Panc1 (cell line): ENCODE measurements around the gene KDM2B.

Experiments used
- POLR2AphosphoS5 ChIP-seq: IDR thresholded peaks from 2 replicates; pipeline ENCODE4 v1.6.1; 2012; ENCODE audit warnings: mild to moderate bottlenecking, low read depth, low read length, moderate library complexity
- TCF7L2 ChIP-seq: IDR thresholded peaks from 2 replicates; pipeline ENCODE4 v1.6.1; 2011; ENCODE audit warnings: mild to moderate bottlenecking, low read depth, low read length, inconsistent platforms
- TF ChIP-seq, protein P1 (sequence below): fragments of 450-650 bp; IDR thresholded peaks from 2 replicates; pipeline ENCODE4 v1.5.1; 2017; ENCODE audit warnings: mild to moderate bottlenecking
- TF ChIP-seq, protein P2 (sequence below), 2 experiments: IDR thresholded peaks; 2 replicates each; pipeline ENCODE4 v1.6.1; 2011 to 2012; ENCODE audit warnings: low read depth in 2 of 2, control low read depth in 1 of 2, low read length in 1 of 2, mild to moderate bottlenecking in 1 of 2, moderate library complexity in 1 of 2; ENCODE audit not compliant: insufficient read depth in 1 of 2

DNA sequence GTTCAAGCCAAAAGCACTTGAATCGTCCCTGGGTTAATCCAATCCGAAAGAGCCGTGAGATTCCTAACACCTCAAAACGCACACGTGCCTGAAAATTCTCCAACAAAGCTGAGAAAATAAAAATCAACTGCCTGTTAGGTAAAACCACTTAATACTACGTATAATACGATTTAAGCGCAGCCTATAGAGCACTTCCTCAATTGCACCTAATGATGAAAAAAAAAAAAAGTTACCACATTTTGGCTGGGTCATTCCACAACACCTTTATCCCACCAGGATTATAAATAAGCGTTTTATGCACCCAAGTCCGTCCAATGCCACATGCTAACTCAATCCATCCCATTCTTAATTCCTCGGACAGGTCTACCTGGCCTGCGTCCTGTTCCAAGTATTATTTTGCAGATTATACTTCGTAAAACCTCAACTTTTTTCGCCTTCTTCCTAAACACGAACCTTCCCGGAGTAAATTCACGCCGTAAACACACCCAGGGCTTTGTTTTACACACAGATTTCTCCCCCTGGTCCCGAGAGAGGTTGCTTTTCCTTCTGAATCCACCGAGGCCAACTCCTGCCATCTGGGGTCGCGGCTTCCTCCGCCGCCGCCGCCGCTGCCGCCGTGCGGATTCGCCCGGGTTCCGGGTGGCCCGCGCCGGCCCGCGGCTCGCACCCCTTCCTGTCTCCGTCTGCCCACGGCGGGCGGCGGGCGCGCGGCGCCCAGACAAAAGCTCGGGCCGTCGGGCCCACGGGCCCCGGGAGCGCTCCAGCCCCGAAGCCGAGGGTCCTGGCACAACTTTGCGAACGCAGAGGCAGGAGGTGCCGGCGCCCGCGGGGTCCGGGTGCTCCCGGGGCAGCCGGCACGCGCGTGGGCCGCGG is 114.7 kb downstream of the KDM2B start:
- TF ChIP-seq, protein P1, sequence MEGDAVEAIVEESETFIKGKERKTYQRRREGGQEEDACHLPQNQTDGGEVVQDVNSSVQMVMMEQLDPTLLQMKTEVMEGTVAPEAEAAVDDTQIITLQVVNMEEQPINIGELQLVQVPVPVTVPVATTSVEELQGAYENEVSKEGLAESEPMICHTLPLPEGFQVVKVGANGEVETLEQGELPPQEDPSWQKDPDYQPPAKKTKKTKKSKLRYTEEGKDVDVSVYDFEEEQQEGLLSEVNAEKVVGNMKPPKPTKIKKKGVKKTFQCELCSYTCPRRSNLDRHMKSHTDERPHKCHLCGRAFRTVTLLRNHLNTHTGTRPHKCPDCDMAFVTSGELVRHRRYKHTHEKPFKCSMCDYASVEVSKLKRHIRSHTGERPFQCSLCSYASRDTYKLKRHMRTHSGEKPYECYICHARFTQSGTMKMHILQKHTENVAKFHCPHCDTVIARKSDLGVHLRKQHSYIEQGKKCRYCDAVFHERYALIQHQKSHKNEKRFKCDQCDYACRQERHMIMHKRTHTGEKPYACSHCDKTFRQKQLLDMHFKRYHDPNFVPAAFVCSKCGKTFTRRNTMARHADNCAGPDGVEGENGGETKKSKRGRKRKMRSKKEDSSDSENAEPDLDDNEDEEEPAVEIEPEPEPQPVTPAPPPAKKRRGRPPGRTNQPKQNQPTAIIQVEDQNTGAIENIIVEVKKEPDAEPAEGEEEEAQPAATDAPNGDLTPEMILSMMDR: no peak
- TF ChIP-seq TCF7L2 (no peak), POLR2AphosphoS5 (no peak)
- TF ChIP-seq, protein P2, sequence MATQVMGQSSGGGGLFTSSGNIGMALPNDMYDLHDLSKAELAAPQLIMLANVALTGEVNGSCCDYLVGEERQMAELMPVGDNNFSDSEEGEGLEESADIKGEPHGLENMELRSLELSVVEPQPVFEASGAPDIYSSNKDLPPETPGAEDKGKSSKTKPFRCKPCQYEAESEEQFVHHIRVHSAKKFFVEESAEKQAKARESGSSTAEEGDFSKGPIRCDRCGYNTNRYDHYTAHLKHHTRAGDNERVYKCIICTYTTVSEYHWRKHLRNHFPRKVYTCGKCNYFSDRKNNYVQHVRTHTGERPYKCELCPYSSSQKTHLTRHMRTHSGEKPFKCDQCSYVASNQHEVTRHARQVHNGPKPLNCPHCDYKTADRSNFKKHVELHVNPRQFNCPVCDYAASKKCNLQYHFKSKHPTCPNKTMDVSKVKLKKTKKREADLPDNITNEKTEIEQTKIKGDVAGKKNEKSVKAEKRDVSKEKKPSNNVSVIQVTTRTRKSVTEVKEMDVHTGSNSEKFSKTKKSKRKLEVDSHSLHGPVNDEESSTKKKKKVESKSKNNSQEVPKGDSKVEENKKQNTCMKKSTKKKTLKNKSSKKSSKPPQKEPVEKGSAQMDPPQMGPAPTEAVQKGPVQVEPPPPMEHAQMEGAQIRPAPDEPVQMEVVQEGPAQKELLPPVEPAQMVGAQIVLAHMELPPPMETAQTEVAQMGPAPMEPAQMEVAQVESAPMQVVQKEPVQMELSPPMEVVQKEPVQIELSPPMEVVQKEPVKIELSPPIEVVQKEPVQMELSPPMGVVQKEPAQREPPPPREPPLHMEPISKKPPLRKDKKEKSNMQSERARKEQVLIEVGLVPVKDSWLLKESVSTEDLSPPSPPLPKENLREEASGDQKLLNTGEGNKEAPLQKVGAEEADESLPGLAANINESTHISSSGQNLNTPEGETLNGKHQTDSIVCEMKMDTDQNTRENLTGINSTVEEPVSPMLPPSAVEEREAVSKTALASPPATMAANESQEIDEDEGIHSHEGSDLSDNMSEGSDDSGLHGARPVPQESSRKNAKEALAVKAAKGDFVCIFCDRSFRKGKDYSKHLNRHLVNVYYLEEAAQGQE (IDR thresholded peaks at IDR 0.05; ENCODE audit: insufficient read depth in 1 of 2, low read depth in 2 of 2, low read length in 1 of 2): no peak
